HEK293 (cell line): ENCODE measurements around the gene TMEM212.

Experiments
- CTCF ChIA-PET: fragments of 350-600 bp; formaldehyde crosslinking; extraction: SDS; loops from one replicate; lab custom pipeline; 2021; ENCODE audit warnings: antibody characterized with exemption; lab: Yijun Ruan, JAX
- POLR2A ChIA-PET: fragments of 300-600 bp; formaldehyde crosslinking; extraction: SDS; loops from one replicate; lab custom pipeline; 2020; ENCODE audit warnings: antibody characterized with exemption, inconsistent platforms; lab: Yijun Ruan, JAX
- H3K27ac ChIP-seq: fragments of 200-500 bp; sonication (Bioruptor generic); 2 replicates; pipeline ENCODE4 v1.5.1; 2014; ENCODE audit warnings: low read depth, low read length, control low read depth, inconsistent platforms; ENCODE audit errors: extremely low read depth
- H3K36me3 ChIP-seq, 2 experiments: fragments of 200-500 bp in 1 of 2; sonication (Bioruptor generic) in 1 of 2; 1 replicate in 1 of 2; 2 replicates in 1 of 2; pipeline ENCODE4 v1.5.1; 2014 to 2017; ENCODE audit warnings: inconsistent platforms in 2 of 2, low read length in 2 of 2; ENCODE audit not compliant: control insufficient read depth in 2 of 2, insufficient read depth in 1 of 2
- H3K4me1 ChIP-seq: fragments of 200-500 bp; sonication (Bioruptor generic); 2 replicates; pipeline ENCODE4 v1.5.1; 2014; ENCODE audit warnings: mild to moderate bottlenecking, low read length, inconsistent platforms; ENCODE audit not compliant: control insufficient read depth, insufficient read depth
- H3K4me3 ChIP-seq: 2 replicates; pipeline ENCODE4 v1.5.1; 2011; ENCODE audit warnings: low read depth, mild to moderate bottlenecking, control low read depth, low read length, moderate library complexity
- H3K9me3 ChIP-seq: fragments of 200-500 bp; sonication (Bioruptor generic); 2 replicates; pipeline ENCODE4 v1.5.1; 2014; ENCODE audit warnings: low read depth, low read length, inconsistent platforms; ENCODE audit not compliant: control insufficient read depth, insufficient read depth
- GLIS2 ChIP-seq: fragments of 450-650 bp; formaldehyde crosslinking; IDR thresholded peaks from 2 replicates; pipeline ENCODE4 v1.5.1; 2016; ENCODE audit warnings: missing biosample characterization, missing genetic modification characterization
- KLF1 ChIP-seq: fragments of 450-650 bp; formaldehyde crosslinking; IDR thresholded peaks from 2 replicates; pipeline ENCODE4 v1.5.1; 2016; ENCODE audit warnings: missing biosample characterization, missing genetic modification characterization
- KLF10 ChIP-seq: fragments of 450-650 bp; IDR thresholded peaks from 2 replicates; pipeline ENCODE4 v1.5.1; 2018; ENCODE audit warnings: missing biosample characterization, mild to moderate bottlenecking, missing genetic modification characterization
- MZF1 ChIP-seq: fragments of 450-650 bp; formaldehyde crosslinking; IDR thresholded peaks from 2 replicates; pipeline ENCODE4 v1.5.1; 2017; ENCODE audit warnings: missing biosample characterization, missing genetic modification characterization, borderline replicate concordance
- PRDM10 ChIP-seq: fragments of 450-650 bp; formaldehyde crosslinking; IDR thresholded peaks from 2 replicates; pipeline ENCODE4 v1.5.1; 2016; ENCODE audit warnings: missing biosample characterization, missing genetic modification characterization
- SP2 ChIP-seq: fragments of 450-650 bp; formaldehyde crosslinking; IDR thresholded peaks from 2 replicates; pipeline ENCODE4 v1.5.1; 2016; ENCODE audit warnings: missing biosample characterization, missing genetic modification characterization
- ZFP37 ChIP-seq: fragments of 450-650 bp; formaldehyde crosslinking; IDR thresholded peaks from 2 replicates; pipeline ENCODE4 v1.5.1; 2016; ENCODE audit warnings: missing biosample characterization, missing genetic modification characterization
- ZNF112 ChIP-seq: fragments of 450-650 bp; formaldehyde crosslinking; IDR thresholded peaks from 2 replicates; pipeline ENCODE4 v1.5.0; 2017; ENCODE audit warnings: missing biosample characterization, missing genetic modification characterization
- ZNF121 ChIP-seq: fragments of 450-650 bp; formaldehyde crosslinking; IDR thresholded peaks from 2 replicates; pipeline ENCODE4 v1.5.1; 2016; ENCODE audit warnings: missing biosample characterization, missing genetic modification characterization
- ZNF16 ChIP-seq: fragments of 450-650 bp; formaldehyde crosslinking; IDR thresholded peaks from 2 replicates; pipeline ENCODE4 v1.5.1; 2016; ENCODE audit warnings: low read depth, missing biosample characterization, missing genetic modification characterization
- ZNF2 ChIP-seq: fragments of 450-650 bp; formaldehyde crosslinking; IDR thresholded peaks from 2 replicates; pipeline ENCODE4 v1.5.1; 2016; ENCODE audit warnings: missing biosample characterization, missing genetic modification characterization
- ZNF341 ChIP-seq: fragments of 450-650 bp; formaldehyde crosslinking; IDR thresholded peaks from 2 replicates; pipeline ENCODE4; 2016; ENCODE audit warnings: low read depth, missing biosample characterization, missing genetic modification characterization
- ZNF394 ChIP-seq: fragments of 450-650 bp; formaldehyde crosslinking; IDR thresholded peaks from 2 replicates; pipeline ENCODE4 v1.5.1; 2016; ENCODE audit warnings: missing biosample characterization, missing genetic modification characterization, mild to moderate bottlenecking, moderate library complexity, borderline replicate concordance
- ZNF548 ChIP-seq: fragments of 450-650 bp; formaldehyde crosslinking; IDR thresholded peaks from 2 replicates; pipeline ENCODE4 v1.5.1; 2016; ENCODE audit warnings: missing biosample characterization, missing genetic modification characterization
- ZNF558 ChIP-seq: fragments of 450-650 bp; formaldehyde crosslinking; IDR thresholded peaks from 2 replicates; pipeline ENCODE4 v1.5.1; 2016; ENCODE audit warnings: missing biosample characterization, missing genetic modification characterization
- ZNF561 ChIP-seq: fragments of 450-650 bp; IDR thresholded peaks from 2 replicates; pipeline ENCODE4 v1.5.1; 2018; ENCODE audit warnings: missing biosample characterization, missing genetic modification characterization, borderline replicate concordance
- ZNF660 ChIP-seq: fragments of 450-650 bp; IDR thresholded peaks from 2 replicates; pipeline ENCODE4 v1.5.1; 2018; ENCODE audit warnings: missing biosample characterization, mild to moderate bottlenecking, missing genetic modification characterization
- ZNF776 ChIP-seq: fragments of 450-650 bp; formaldehyde crosslinking; IDR thresholded peaks from 2 replicates; pipeline ENCODE4 v1.5.0; 2017; ENCODE audit warnings: missing biosample characterization, missing genetic modification characterization, borderline replicate concordance
- ZNF791 ChIP-seq: fragments of 450-650 bp; formaldehyde crosslinking; IDR thresholded peaks from 2 replicates; pipeline ENCODE4 v1.5.1; 2016; ENCODE audit warnings: missing biosample characterization, missing genetic modification characterization
- ZXDB ChIP-seq: fragments of 450-650 bp; formaldehyde crosslinking; IDR thresholded peaks from 2 replicates; pipeline ENCODE4 v1.5.1; 2016; ENCODE audit warnings: missing biosample characterization, missing genetic modification characterization
- TF ChIP-seq, protein P1 (sequence below): fragments of 450-650 bp; formaldehyde crosslinking; IDR thresholded peaks from 2 replicates; pipeline ENCODE4 v1.5.1; 2016; ENCODE audit warnings: missing biosample characterization, missing genetic modification characterization, borderline replicate concordance
- TF ChIP-seq, protein P2 (sequence below): fragments of 450-650 bp; formaldehyde crosslinking; IDR thresholded peaks from 2 replicates; pipeline ENCODE4 v1.5.1; 2016; ENCODE audit warnings: missing biosample characterization, missing genetic modification characterization
- TF ChIP-seq, protein P3 (sequence below): fragments of 450-650 bp; formaldehyde crosslinking; IDR thresholded peaks from 2 replicates; pipeline ENCODE4 v1.5.1; 2016; ENCODE audit warnings: missing biosample characterization, missing genetic modification characterization
- TF ChIP-seq, protein P4 (sequence below): fragments of 450-650 bp; formaldehyde crosslinking; IDR thresholded peaks from 2 replicates; pipeline ENCODE4 v1.5.1; 2016; ENCODE audit warnings: missing biosample characterization, missing genetic modification characterization

The TMEM212 gene

DNA sequence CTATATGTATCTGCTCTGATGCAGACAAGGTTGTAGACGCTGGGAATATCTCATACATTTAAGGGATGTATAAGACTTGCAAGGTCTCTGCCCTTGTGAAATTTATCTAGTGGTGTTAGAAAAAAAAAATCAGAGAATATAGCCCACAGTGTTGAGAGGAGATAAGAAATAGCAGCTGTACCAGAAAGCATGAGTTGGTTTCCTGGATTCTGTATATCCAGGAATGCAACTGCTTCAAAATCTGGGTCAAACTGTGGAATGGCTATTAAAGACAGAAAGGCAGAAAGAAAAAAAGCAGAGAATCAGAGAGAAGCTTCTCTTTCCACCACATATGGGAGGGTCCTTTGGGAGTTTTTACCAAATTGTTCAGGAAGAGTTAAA lies 1.5 kb upstream of the TMEM212 start:
- POLR2A ChIA-PET, result no interaction called here
- Histone ChIP-seq H3K27ac (no peak overlapping the region), H3K4me3 (no peak overlapping the region), H3K36me3 (no peaks in the 10 kb centered on the region), H3K4me1 (no peaks in the 10 kb centered on the region), H3K9me3 (no peaks in the 10 kb centered on the region)
- no peak for TF ChIP-seq ZNF660 (tag by site-specific recombination)
- TF ChIP-seq PRDM10 (tag by site-specific recombination), result no peak
- no peak for TF ChIP-seq ZNF16 (tag by site-specific recombination)
- no peak for TF ChIP-seq ZNF341
- no peak for TF ChIP-seq ZXDB (tag by site-specific recombination)
- no peak for TF ChIP-seq ZNF776
- no peak for TF ChIP-seq KLF1
- no peak for TF ChIP-seq KLF10 (tag by site-specific recombination)
- no peak for TF ChIP-seq ZNF121 (tag by site-specific recombination)
- TF ChIP-seq ZNF548 (tag by site-specific recombination), result no peak
- TF ChIP-seq ZNF561 (tag by site-specific recombination), result no peak
- TF ChIP-seq ZFP37 (tag by site-specific recombination), result no peak
- TF ChIP-seq GLIS2, result no peak
- TF ChIP-seq, protein P1, sequence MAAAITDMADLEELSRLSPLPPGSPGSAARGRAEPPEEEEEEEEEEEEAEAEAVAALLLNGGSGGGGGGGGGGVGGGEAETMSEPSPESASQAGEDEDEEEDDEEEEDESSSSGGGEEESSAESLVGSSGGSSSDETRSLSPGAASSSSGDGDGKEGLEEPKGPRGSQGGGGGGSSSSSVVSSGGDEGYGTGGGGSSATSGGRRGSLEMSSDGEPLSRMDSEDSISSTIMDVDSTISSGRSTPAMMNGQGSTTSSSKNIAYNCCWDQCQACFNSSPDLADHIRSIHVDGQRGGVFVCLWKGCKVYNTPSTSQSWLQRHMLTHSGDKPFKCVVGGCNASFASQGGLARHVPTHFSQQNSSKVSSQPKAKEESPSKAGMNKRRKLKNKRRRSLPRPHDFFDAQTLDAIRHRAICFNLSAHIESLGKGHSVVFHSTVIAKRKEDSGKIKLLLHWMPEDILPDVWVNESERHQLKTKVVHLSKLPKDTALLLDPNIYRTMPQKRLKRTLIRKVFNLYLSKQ (tag by site-specific recombination), result no peak
- no peak for TF ChIP-seq ZNF558 (tag by site-specific recombination)
- no peak for TF ChIP-seq SP2 (tag by site-specific recombination)
- TF ChIP-seq, protein P2, sequence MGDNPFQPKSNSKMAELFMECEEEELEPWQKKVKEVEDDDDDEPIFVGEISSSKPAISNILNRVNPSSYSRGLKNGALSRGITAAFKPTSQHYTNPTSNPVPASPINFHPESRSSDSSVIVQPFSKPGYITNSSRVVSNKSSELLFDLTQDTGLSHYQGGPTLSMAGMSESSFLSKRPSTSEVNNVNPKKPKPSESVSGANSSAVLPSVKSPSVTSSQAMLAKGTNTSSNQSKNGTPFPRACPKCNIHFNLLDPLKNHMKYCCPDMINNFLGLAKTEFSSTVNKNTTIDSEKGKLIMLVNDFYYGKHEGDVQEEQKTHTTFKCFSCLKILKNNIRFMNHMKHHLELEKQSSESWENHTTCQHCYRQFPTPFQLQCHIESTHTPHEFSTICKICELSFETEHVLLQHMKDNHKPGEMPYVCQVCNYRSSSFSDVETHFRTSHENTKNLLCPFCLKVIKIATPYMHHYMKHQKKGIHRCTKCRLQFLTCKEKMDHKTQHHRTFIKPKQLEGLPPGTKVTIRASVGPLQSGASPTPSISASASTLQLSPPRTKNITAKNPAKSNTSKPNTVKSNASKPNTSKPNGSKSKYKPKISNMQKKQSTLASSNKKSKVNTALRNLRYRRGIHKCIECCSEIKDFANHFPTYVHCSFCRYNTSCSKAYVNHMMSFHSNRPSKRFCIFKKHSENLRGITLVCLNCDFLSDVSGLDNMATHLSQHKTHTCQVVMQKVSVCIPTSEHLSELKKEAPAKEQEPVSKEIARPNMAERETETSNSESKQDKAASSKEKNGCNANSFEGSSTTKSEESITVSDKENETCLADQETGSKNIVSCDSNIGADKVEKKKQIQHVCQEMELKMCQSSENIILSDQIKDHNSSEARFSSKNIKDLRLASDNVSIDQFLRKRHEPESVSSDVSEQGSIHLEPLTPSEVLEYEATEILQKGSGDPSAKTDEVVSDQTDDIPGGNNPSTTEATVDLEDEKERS (tag by site-specific recombination), result no peak
- no peak for TF ChIP-seq ZNF394 (tag by site-specific recombination)
- TF ChIP-seq, all 188 proteins: peak for 0
- CTCF ChIA-PET, result interaction anchor here (0.6 to 1.0 kb wide), 2 partner anchors 12 to 647 kb away, joined by 3 to 6 read pairs; no protein-coding TSS in a partner anchor

GRCh38 chr3:171844873-171845272 lies 1.7 kb downstream of the TMEM212 start:
- no peaks in the 10 kb centered on the region for H3K36me3 ChIP-seq
- CTCF ChIA-PET, result interaction anchor here (0.5 to 0.6 kb wide), 2 partner anchors 183 to 477 kb away, joined by 3 read pairs; no protein-coding TSS in a partner anchor
- H3K4me3 ChIP-seq, result no peak overlapping the region
- H3K27ac ChIP-seq, result no peak overlapping the region
- POLR2A ChIA-PET, result no interaction called here
- no peaks in the 10 kb centered on the region for H3K9me3 ChIP-seq
- H3K4me1 ChIP-seq, result no peaks in the 10 kb centered on the region
- TF ChIP-seq MZF1 (tag by site-specific recombination) (no peak), ZNF112 (tag by site-specific recombination) (no peak), ZNF2 (tag by site-specific recombination) (no peak), ZNF791 (no peak)
- TF ChIP-seq, protein P3, sequence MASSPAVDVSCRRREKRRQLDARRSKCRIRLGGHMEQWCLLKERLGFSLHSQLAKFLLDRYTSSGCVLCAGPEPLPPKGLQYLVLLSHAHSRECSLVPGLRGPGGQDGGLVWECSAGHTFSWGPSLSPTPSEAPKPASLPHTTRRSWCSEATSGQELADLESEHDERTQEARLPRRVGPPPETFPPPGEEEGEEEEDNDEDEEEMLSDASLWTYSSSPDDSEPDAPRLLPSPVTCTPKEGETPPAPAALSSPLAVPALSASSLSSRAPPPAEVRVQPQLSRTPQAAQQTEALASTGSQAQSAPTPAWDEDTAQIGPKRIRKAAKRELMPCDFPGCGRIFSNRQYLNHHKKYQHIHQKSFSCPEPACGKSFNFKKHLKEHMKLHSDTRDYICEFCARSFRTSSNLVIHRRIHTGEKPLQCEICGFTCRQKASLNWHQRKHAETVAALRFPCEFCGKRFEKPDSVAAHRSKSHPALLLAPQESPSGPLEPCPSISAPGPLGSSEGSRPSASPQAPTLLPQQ, result no peak
- TF ChIP-seq, protein P4, sequence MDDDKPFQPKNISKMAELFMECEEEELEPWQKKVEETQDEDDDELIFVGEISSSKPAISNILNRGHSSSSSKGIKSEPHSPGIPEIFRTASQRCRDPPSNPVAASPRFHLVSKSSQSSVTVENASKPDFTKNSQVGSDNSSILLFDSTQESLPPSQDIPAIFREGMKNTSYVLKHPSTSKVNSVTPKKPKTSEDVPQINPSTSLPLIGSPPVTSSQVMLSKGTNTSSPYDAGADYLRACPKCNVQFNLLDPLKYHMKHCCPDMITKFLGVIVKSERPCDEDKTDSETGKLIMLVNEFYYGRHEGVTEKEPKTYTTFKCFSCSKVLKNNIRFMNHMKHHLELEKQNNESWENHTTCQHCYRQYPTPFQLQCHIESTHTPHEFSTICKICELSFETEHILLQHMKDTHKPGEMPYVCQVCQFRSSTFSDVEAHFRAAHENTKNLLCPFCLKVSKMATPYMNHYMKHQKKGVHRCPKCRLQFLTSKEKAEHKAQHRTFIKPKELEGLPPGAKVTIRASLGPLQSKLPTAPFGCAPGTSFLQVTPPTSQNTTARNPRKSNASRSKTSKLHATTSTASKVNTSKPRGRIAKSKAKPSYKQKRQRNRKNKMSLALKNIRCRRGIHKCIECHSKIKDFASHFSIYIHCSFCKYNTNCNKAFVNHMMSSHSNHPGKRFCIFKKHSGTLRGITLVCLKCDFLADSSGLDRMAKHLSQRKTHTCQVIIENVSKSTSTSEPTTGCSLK, result no peak
